Measurements from ENCODE around the gene HS6ST3.

GRCh38 chr13:96720446-96720845 lies 630.5 kb downstream of the HS6ST3 start:
- no peak for TF ChIP-seq NFIC (IDR thresholded peaks at IDR 0.05)
- TF ChIP-seq EP300 (IDR thresholded peaks at IDR 0.05; ENCODE audit: borderline replicate concordance), result no peak
- TF ChIP-seq, protein P1, sequence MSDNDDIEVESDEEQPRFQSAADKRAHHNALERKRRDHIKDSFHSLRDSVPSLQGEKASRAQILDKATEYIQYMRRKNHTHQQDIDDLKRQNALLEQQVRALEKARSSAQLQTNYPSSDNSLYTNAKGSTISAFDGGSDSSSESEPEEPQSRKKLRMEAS (IDR thresholded peaks at IDR 0.05), result no peak
